Kidney epithelial cell (primary cell): Measurements from ENCODE around the gene CDKN2D. TPM values are rescaled to one million over a fixed set of nuclear protein-coding genes. Genes with fewer than 3 reads are reported as not detected.
"Not testable (repeated sequence)": the region's sequence is repeated elsewhere in the genome, so short reads cannot be mapped to it uniquely, and the experiment has no call there.

Source experiments
- DNase-seq: peaks from one replicate; pipeline ENCODE4 v3.0.0-alpha.2; 2010; ENCODE audit warnings: low read depth
- H3K27me3 ChIP-seq: 2 replicates; pipeline ENCODE4 v1.6.0; 2011; ENCODE audit warnings: low read length; ENCODE audit not compliant: control insufficient read depth, insufficient read depth
- H3K36me3 ChIP-seq: 2 replicates; pipeline ENCODE4 v1.5.1; 2011; ENCODE audit warnings: low read length; ENCODE audit not compliant: control insufficient read depth, insufficient read depth
- H3K4me3 ChIP-seq: 2 replicates; pipeline ENCODE4 v1.5.1; 2011; ENCODE audit warnings: low read depth, mild to moderate bottlenecking, control low read depth, low read length
- total RNA-seq: library from RNA; depleted of rRNA; stranded (reverse); fragments of >200 nt; gene quantifications from 2 replicates; pipeline ENCODE4 v1.2.3, GENCODE V29; 2015
- TF ChIP-seq, protein P1 (sequence below): IDR thresholded peaks from 2 replicates; pipeline ENCODE4 v1.5.1; 2011; ENCODE audit warnings: mild to moderate bottlenecking, moderate library complexity, low read length, control low read depth, inconsistent platforms; ENCODE audit not compliant: insufficient read depth, poor library complexity, severe bottlenecking

The CDKN2D gene
- total RNA-seq, 1 donor from 2014 or later: 6.2 TPM

GRCh38 chr19:10551698-10552301 lies 17.0 kb downstream of the CDKN2D start:
- TF ChIP-seq, protein P1, sequence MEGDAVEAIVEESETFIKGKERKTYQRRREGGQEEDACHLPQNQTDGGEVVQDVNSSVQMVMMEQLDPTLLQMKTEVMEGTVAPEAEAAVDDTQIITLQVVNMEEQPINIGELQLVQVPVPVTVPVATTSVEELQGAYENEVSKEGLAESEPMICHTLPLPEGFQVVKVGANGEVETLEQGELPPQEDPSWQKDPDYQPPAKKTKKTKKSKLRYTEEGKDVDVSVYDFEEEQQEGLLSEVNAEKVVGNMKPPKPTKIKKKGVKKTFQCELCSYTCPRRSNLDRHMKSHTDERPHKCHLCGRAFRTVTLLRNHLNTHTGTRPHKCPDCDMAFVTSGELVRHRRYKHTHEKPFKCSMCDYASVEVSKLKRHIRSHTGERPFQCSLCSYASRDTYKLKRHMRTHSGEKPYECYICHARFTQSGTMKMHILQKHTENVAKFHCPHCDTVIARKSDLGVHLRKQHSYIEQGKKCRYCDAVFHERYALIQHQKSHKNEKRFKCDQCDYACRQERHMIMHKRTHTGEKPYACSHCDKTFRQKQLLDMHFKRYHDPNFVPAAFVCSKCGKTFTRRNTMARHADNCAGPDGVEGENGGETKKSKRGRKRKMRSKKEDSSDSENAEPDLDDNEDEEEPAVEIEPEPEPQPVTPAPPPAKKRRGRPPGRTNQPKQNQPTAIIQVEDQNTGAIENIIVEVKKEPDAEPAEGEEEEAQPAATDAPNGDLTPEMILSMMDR: no peak
- DNase-seq: no peak
- H3K27me3 ChIP-seq: no peaks in the 10 kb centered on the region
- peaks cover 1% of the 10 kb centered on the region for H3K36me3 ChIP-seq
- H3K4me3 ChIP-seq: no peak overlapping the region

- H3K4me3 ChIP-seq, H3K36me3 ChIP-seq, DNase-seq: not testable (repeated sequence)
Observed at GRCh38 chr19:10551006-10551405, 17.8 kb downstream of the CDKN2D start.

GRCh38 chr19:10550336-10550735 lies 18.4 kb downstream of the CDKN2D start:
- H3K36me3 ChIP-seq: peaks cover 1% of the 10 kb centered on the region
- no peaks in the 10 kb centered on the region for H3K27me3 ChIP-seq
- TF ChIP-seq, protein P1: no peak
- DNase-seq: no peak
- no peak overlapping the region for H3K4me3 ChIP-seq

More at GRCh38 chr19:10551006-10551405, 17.8 kb downstream of the CDKN2D start:
- H3K27me3 ChIP-seq: not testable (repeated sequence)

DNA sequence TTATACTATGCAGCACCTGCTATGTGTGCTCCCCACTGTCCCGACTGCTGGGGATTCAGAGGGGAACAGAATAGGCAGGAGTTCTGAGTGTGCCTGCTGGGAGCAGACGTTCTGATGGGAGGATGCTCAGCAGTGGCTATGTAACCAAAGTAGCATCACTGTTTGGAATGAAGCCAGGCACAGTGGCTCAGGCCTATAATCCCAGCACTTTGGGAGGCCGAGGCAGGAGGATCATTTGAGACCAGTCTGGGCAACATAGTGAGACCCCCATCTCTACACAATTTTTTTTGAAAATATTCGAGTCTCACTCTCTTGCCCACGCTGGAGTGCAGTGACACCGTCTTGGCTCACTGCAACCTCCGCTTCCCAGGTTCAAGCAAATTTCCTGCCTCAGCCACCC lies 19.0 kb downstream of the CDKN2D start:
- no peak for DNase-seq
- TF ChIP-seq, protein P1: no peak
- H3K27me3 ChIP-seq: no peaks in the 10 kb centered on the region
- peaks cover 1% of the 10 kb centered on the region for H3K36me3 ChIP-seq
- H3K4me3 ChIP-seq: no peak overlapping the region

GRCh38 chr19:10548746-10549276 lies 20.0 kb downstream of the CDKN2D start:
- no peak for DNase-seq
- Histone ChIP-seq H3K4me3 (no peak overlapping the region), H3K27me3 (no peaks in the 10 kb centered on the region), H3K36me3 (peaks cover 1% of the 10 kb centered on the region)
- TF ChIP-seq, protein P1: no peak

- Histone ChIP-seq H3K4me3 (no peak overlapping the region), H3K36me3 (peaks cover 1% of the 10 kb centered on the region), H3K27me3 (no peaks in the 10 kb centered on the region)
- no peak for DNase-seq
- TF ChIP-seq, protein P1: no peak
Observed at GRCh38 chr19:10546817-10547216, 22.0 kb downstream of the CDKN2D start.
